GM13977 (cell line): ENCODE data around the gene LAMA5.

Source experiments
- DNase-seq: peaks from one replicate; pipeline ENCODE4 v3.0.0; 2012; ENCODE audit warnings: low spot score
- CTCF ChIP-seq: IDR thresholded peaks from 2 replicates; pipeline ENCODE4 v1.5.1; 2012; ENCODE audit warnings: mild to moderate bottlenecking, control low read depth; ENCODE audit not compliant: insufficient read depth; ENCODE audit errors: extremely low read depth, missing control alignments
- in situ Hi-C: fragments of 300-500 bp; cut with MboI; formaldehyde crosslinking; loops from one replicate; pipeline ENCODE4 v1.12.0; 2022; ENCODE audit warnings: low sequenced_read_pairs, low pct_unique_long_range_greater_than_20kb, mixed read lengths, inconsistent platforms; ENCODE audit not compliant: unreplicated experiment

Gene LAMA5

GRCh38 chr20:62309947-62310756 is 57.0 kb downstream of the LAMA5 start:
- DNase-seq, result no peak
- in situ Hi-C loops, result loop anchor here (5.0 kb wide), 1 partner anchor 72 kb away; no protein-coding TSS in a partner anchor
- TF ChIP-seq CTCF, result no peak

GRCh38 chr20:62309198-62309944 is 57.7 kb downstream of the LAMA5 start:
- no peak for TF ChIP-seq CTCF
- no peak for DNase-seq
- in situ Hi-C loops, result loop anchor here (5.0 kb wide), 1 partner anchor 73 kb away; no protein-coding TSS in a partner anchor

GRCh38 chr20:62308102-62308822 is 58.9 kb downstream of the LAMA5 start:
- in situ Hi-C loops, result loop anchor here (5.0 kb wide), 1 partner anchor 74 kb away; no protein-coding TSS in a partner anchor
- DNase-seq, result no peak
- TF ChIP-seq CTCF, result no peak

- in situ Hi-C loops, result loop anchor here (5.0 kb wide), 1 partner anchor 75 kb away; no protein-coding TSS in a partner anchor
- no peak for TF ChIP-seq CTCF
- no peak for DNase-seq
Measured at GRCh38 chr20:62307226-62308101, 59.6 kb downstream of the LAMA5 start.

- in situ Hi-C loops, result loop anchor here (5.0 kb wide), 1 partner anchor 76 kb away; no protein-coding TSS in a partner anchor
- TF ChIP-seq CTCF, result no peak
- no peak for DNase-seq
Measured at GRCh38 chr20:62306414-62307187, 60.5 kb downstream of the LAMA5 start.
